A549 (cell line): ENCODE data around the gene STMN3.

Source experiments
- CTCF ChIP-seq: fragments of >200 bp; sonication (Bioruptor Twin); formaldehyde crosslinking; IDR thresholded peaks from 3 replicates; pipeline ENCODE4 v1.5.1; 2016
- MAZ ChIP-seq: fragments of 150-350 bp; IDR thresholded peaks from 2 replicates; pipeline ENCODE4 v1.6.1; 2014; ENCODE audit warnings: antibody characterized with exemption, low read depth, low read length, borderline replicate concordance
- ZFP36 ChIP-seq: fragments of 450-650 bp; IDR thresholded peaks from 2 replicates; pipeline ENCODE4 v1.6.1; 2014; ENCODE audit warnings: borderline replicate concordance; ENCODE audit not compliant: partially characterized antibody

- TF ChIP-seq CTCF (no peak), ZFP36 (no peak), MAZ (no peak)
These were observed 9.7 kb downstream of the STMN3 start for GRCh38 chr20:63643499-63643898.
